NCI-H526 treated with DMSO at 0.1 percent for 48 hours (cell line): ENCODE measurements around the gene CKS2.

Source experiments
- DNase-seq: peaks from one replicate; lab custom pipeline; 2025; lab: John Stamatoyannopoulos, UW

The CKS2 gene

GRCh38 chr9:89350988-89351557 lies 40.1 kb downstream of the CKS2 start:
- DNase-seq, result no peak

GRCh38 chr9:89351584-89352300 lies 40.7 kb downstream of the CKS2 start:
- DNase-seq, result no peak

- DNase-seq, result no peak
These were observed 41.5 kb downstream of the CKS2 start for GRCh38 chr9:89352451-89352850.

- no peak for DNase-seq
These were observed 42.1 kb downstream of the CKS2 start for GRCh38 chr9:89352874-89353649.

- no peak for DNase-seq
These were observed 43.0 kb downstream of the CKS2 start for GRCh38 chr9:89353989-89354388.

- no peak for DNase-seq
These were observed 43.5 kb downstream of the CKS2 start for GRCh38 chr9:89354471-89354870.

- no peak for DNase-seq
These were observed 45.8 kb downstream of the CKS2 start for GRCh38 chr9:89356782-89357181.

- no peak for DNase-seq
These were observed 46.6 kb downstream of the CKS2 start for GRCh38 chr9:89357331-89358197.

GRCh38 chr9:89358376-89358916 lies 47.5 kb downstream of the CKS2 start:
- DNase-seq, result no peak

- DNase-seq, result no peak
These were observed 48.0 kb downstream of the CKS2 start for GRCh38 chr9:89358985-89359384.

GRCh38 chr9:89359751-89360261 lies 48.8 kb downstream of the CKS2 start:
- DNase-seq, result no peak

GRCh38 chr9:89360465-89360864 lies 49.5 kb downstream of the CKS2 start:
- no peak for DNase-seq

- no peak for DNase-seq
These were observed 50.0 kb downstream of the CKS2 start for GRCh38 chr9:89361031-89361430.

GRCh38 chr9:89361816-89362646 lies 51.0 kb downstream of the CKS2 start:
- no peak for DNase-seq

- no peak for DNase-seq
These were observed 51.8 kb downstream of the CKS2 start for GRCh38 chr9:89362647-89363310.

GRCh38 chr9:89363311-89363670 lies 52.3 kb downstream of the CKS2 start:
- DNase-seq, result no peak

- no peak for DNase-seq
These were observed 53.1 kb downstream of the CKS2 start for GRCh38 chr9:89363921-89364665.

- no peak for DNase-seq
These were observed 53.9 kb downstream of the CKS2 start for GRCh38 chr9:89364666-89365531.

GRCh38 chr9:89365532-89365912 lies 54.5 kb downstream of the CKS2 start:
- no peak for DNase-seq
